K562 (cell line): ENCODE data around the gene RPL35. TPM values are rescaled to one million over a fixed set of nuclear protein-coding genes. Genes with fewer than 3 reads are reported as not detected.

Experiments
- ATAC-seq: fragments of 200-7000 bp; cut with Tn5 transposase; 3 replicates; pipeline ENCODE4 v1.9.1; 2020; ENCODE audit warnings: moderate library complexity
- BruUV-seq: library from RNA; stranded (reverse); fragments of 400-500 nt; replicated peaks from 2 replicates; lab custom pipeline; 2021; lab: Mats Ljungman, UMichigan
- CTCF ChIA-PET: fragments of 300-600 bp; formaldehyde crosslinking; extraction: SDS; loops from one replicate; lab custom pipeline; 2021; ENCODE audit warnings: low intra/inter-chr PET ratio; lab: Yijun Ruan, JAX
- POLR2A ChIA-PET: fragments of 300-600, 350-650 bp; sonication (Branson Sonifier 250); formaldehyde crosslinking; extraction: SDS; loops from one replicate; lab custom pipeline; 2021; ENCODE audit warnings: antibody characterized with exemption, inconsistent platforms; lab: Yijun Ruan, JAX
- DNase-seq, 4 experiments: peaks; one replicate each; pipeline versions ENCODE4 v3.0.0 to v3.0.0-alpha.2; 2011 to 2018; ENCODE audit warnings: low spot score in 3 of 4, mixed read lengths in 3 of 4; ENCODE audit errors: extremely low read depth in 1 of 4
- FAIRE-seq: peaks from 2 replicates; lab custom pipeline; 2011; peaks lifted over from hg19 to GRCh38; lab: Jason Lieb, UNC
- H2AFZ ChIP-seq: 2 replicates; pipeline ENCODE4 v1.6.0; 2011; ENCODE audit warnings: low read depth, low read length, control low read depth, inconsistent platforms
- H3K27ac ChIP-seq: fragments of 200-600 bp; 3 replicates; pipeline ENCODE4 v1.8.0; 2011; ENCODE audit warnings: low read depth, mild to moderate bottlenecking, control low read depth, inconsistent platforms, low read length, moderate library complexity, mixed read lengths; ENCODE audit errors: extremely low read depth
- H3K27me3 ChIP-seq, 2 experiments: fragments of 300-600 bp in 1 of 2; 2 replicates in 1 of 2; 3 replicates in 1 of 2; pipeline versions ENCODE4 v1.6.0 to v1.8.0; 2011; ENCODE audit warnings: inconsistent platforms in 2 of 2, low read length in 2 of 2, mild to moderate bottlenecking in 1 of 2, mixed read lengths in 1 of 2, moderate library complexity in 1 of 2; ENCODE audit not compliant: control insufficient read depth in 2 of 2, insufficient read depth in 2 of 2
- H3K36me3 ChIP-seq: fragments of 300-600 bp; 3 replicates; pipeline ENCODE4 v1.8.0; 2011; ENCODE audit warnings: mild to moderate bottlenecking, low read length, inconsistent platforms; ENCODE audit not compliant: control insufficient read depth, insufficient read depth
- H3K4me1 ChIP-seq, 2 experiments: fragments of 200-600 bp in 1 of 2; replicated peaks in 1 of 2; 2 replicates in 1 of 2; 3 replicates in 1 of 2; pipeline versions ENCODE4 v1.5.1 to v1.8.0; 2011; ENCODE audit warnings: inconsistent platforms in 2 of 2, low read length in 2 of 2, mild to moderate bottlenecking in 1 of 2, mixed read lengths in 1 of 2, moderate library complexity in 1 of 2; ENCODE audit not compliant: control insufficient read depth in 2 of 2, insufficient read depth in 2 of 2
- H3K4me2 ChIP-seq: 2 replicates; pipeline ENCODE4 v1.6.1; 2011; ENCODE audit warnings: low read length, control low read depth, inconsistent platforms, mixed read lengths; ENCODE audit not compliant: insufficient read depth
- H3K4me3 ChIP-seq: fragments of 200-600 bp; sonication (generic), shearing (Covaris generic); 2 replicates; pipeline ENCODE4 v1.5.1; 2016; ENCODE audit warnings: control low read depth, inconsistent platforms
- H3K79me2 ChIP-seq: fragments of 200-600 bp; 3 replicates; pipeline ENCODE4 v1.8.0; 2011; ENCODE audit warnings: low read length, inconsistent platforms; ENCODE audit not compliant: control insufficient read depth, insufficient read depth
- H3K9ac ChIP-seq, 2 experiments: 2 replicates each; pipeline versions ENCODE4 v1.6.0 to v1.6.1; 2011; ENCODE audit warnings: low read depth in 2 of 2, low read length in 2 of 2, control low read depth in 1 of 2, inconsistent platforms in 1 of 2, mild to moderate bottlenecking in 1 of 2, mixed read lengths in 1 of 2; ENCODE audit not compliant: insufficient read depth in 1 of 2
- H3K9me1 ChIP-seq: one replicate; pipeline ENCODE4 v1.6.0; 2011; ENCODE audit warnings: inconsistent platforms, mild to moderate bottlenecking, low read length, moderate library complexity; ENCODE audit not compliant: control insufficient read depth, insufficient read depth
- H3K9me3 ChIP-seq: replicated peaks from 2 replicates; pipeline ENCODE4 v1.5.1; 2011; ENCODE audit warnings: low read depth, low read length, inconsistent platforms; ENCODE audit not compliant: control insufficient read depth, insufficient read depth
- H4K20me1 ChIP-seq: replicated peaks from 2 replicates; pipeline ENCODE4 v1.6.1; 2011; ENCODE audit warnings: low read length, inconsistent platforms, mixed read lengths; ENCODE audit not compliant: control insufficient read depth, insufficient read depth
- CBFA2T3 ChIP-seq: fragments of 450-650 bp; IDR thresholded peaks from 2 replicates; pipeline ENCODE4 v1.6.1; 2017
- CHD2 ChIP-seq: IDR thresholded peaks from 2 replicates; pipeline ENCODE4 v1.6.1; 2011; ENCODE audit warnings: low read depth, low read length
- FOXA1 ChIP-seq: fragments of 450-650 bp; IDR thresholded peaks from 2 replicates; pipeline ENCODE4 v1.6.1; 2016; ENCODE audit warnings: mild to moderate bottlenecking, borderline replicate concordance
- HNRNPLL ChIP-seq: fragments of 200-400 bp; formaldehyde crosslinking; IDR thresholded peaks from 2 replicates; pipeline ENCODE4 v1.6.1; 2017; ENCODE audit warnings: low read length, low read depth, mild to moderate bottlenecking; ENCODE audit not compliant: poor library complexity, severe bottlenecking
- RCOR1 ChIP-seq, 2 experiments: IDR thresholded peaks; 2 replicates each; pipeline ENCODE4 v1.6.1; 2012; ENCODE audit warnings: low read depth in 2 of 2, low read length in 2 of 2, borderline replicate concordance in 1 of 2, improper control_type of control experiment in 1 of 2
- SMAD1 ChIP-seq: fragments of 150-350 bp; IDR thresholded peaks from 2 replicates; pipeline ENCODE4 v1.6.1; 2014; ENCODE audit warnings: low read length, low read depth; ENCODE audit not compliant: partially characterized antibody
- SMC3 ChIP-seq: conservative IDR thresholded peaks from 2 replicates; pipeline ENCODE4 v1.6.1; 2011; ENCODE audit warnings: low read depth, low read length, improper control_type of control experiment; ENCODE audit not compliant: insufficient read depth
- TFE3 ChIP-seq: fragments of 450-650 bp; formaldehyde crosslinking; IDR thresholded peaks from 2 replicates; pipeline ENCODE4 v1.4.0; 2020; ENCODE audit warnings: mild to moderate bottlenecking, mixed read lengths
- THAP7 ChIP-seq: fragments of 250-450 bp; sonication (Bioruptor Pico); IDR thresholded peaks from 2 replicates; pipeline ENCODE4 v1.5.0; 2021
- THRAP3 ChIP-seq: fragments of 450-650 bp; IDR thresholded peaks from 2 replicates; pipeline ENCODE4 v1.6.1; 2016; ENCODE audit warnings: mild to moderate bottlenecking, inconsistent platforms, borderline replicate concordance
- TRIM25 ChIP-seq: fragments of 450-650 bp; IDR thresholded peaks from 2 replicates; pipeline ENCODE4 v1.7.0; 2016; ENCODE audit warnings: borderline replicate concordance
- USF1 ChIP-seq: sonication (generic); formaldehyde crosslinking; IDR thresholded peaks from 2 replicates; pipeline ENCODE4 v1.9.0; 2022; ENCODE audit warnings: mild to moderate bottlenecking, missing genetic modification reagents
- ZNF511 ChIP-seq: sonication (generic); formaldehyde crosslinking; IDR thresholded peaks from 2 replicates; pipeline ENCODE4 v1.8.0; 2022; ENCODE audit warnings: mild to moderate bottlenecking, missing genetic modification reagents
- ZNF696 ChIP-seq: fragments of 250-450 bp; sonication (Bioruptor Pico); conservative IDR thresholded peaks from 2 replicates; pipeline ENCODE4 v1.4.0; 2020; ENCODE audit warnings: mild to moderate bottlenecking, moderate library complexity
- ZNF780A ChIP-seq: fragments of 250-450 bp; sonication (Bioruptor Pico); IDR thresholded peaks from 2 replicates; pipeline ENCODE4 v1.5.0; 2021; ENCODE audit warnings: mild to moderate bottlenecking
- ZZZ3 ChIP-seq: fragments of 450-650 bp; IDR thresholded peaks from 2 replicates; pipeline ENCODE4 v1.6.1; 2016; ENCODE audit warnings: antibody characterized with exemption, mild to moderate bottlenecking, moderate library complexity
- WGBS: fragments of 100-300 bp; shearing (Covaris generic); methylation state at CpG from one replicate; pipeline ENCODE4 v1.1.6; 2016; ENCODE audit warnings: low coverage, mixed read lengths; ENCODE audit not compliant: insufficient coverage; ENCODE audit errors: missing lambda C conversion rate; 5-methylcytosine and 5-hydroxymethylcytosine counted together
- in situ Hi-C: fragments of 300-500 bp; cut with MboI; formaldehyde crosslinking; loops from 4 replicates; pipeline ENCODE4 v1.15.0; 2018; ENCODE audit warnings: inconsistent platforms, mixed read lengths
- intact Hi-C: fragments of 100-400 bp; cut with micrococcal nuclease; formaldehyde crosslinking; loops from 2 replicates; pipeline ENCODE4 v1.14.2; 2022
- polyA plus RNA-seq, 8 experiments: library from polyadenylated mRNA; depleted of rRNA in 4 of 8; stranded (reverse) in 5 of 8; unstranded in 3 of 8; fragments of >200 nt; fragmentation: Nextera tagmentation in 2 of 8; fragmentation: Illumina TruSeq in 1 of 8; extraction: Ambion mirVana in 2 of 8; extraction: Trizol in 1 of 8; gene quantifications; 2 replicates each; pipeline versions ENCODE4 v1.2.1 to v1.2.3, GENCODE V29; 2011 to 2014; ENCODE audit warnings: inconsistent platforms in 1 of 8, missing spikeins in 1 of 8
- total RNA-seq, 7 experiments: library from RNA; depleted of rRNA in 6 of 7; stranded (reverse); fragments of >200 nt in 6 of 7; fragmentation: Illumina TruSeq in 2 of 7; extraction: Trizol in 2 of 7; gene quantifications; 2 replicates each; pipeline versions ENCODE4 v1.2.1 to v1.2.3, GENCODE V29; 2011 to 2021; ENCODE audit warnings: low replicate concordance in 1 of 7

RPL35 gene
- total and polyA plus RNA-seq, 9 of the 15 experiments (the other 6 are each of a cell fraction or from before 2014, with no cell fraction given): 1,755 to 5,101 (median 3,405) TPM

GRCh38 chr9:124869986-124870560 is 8.3 kb upstream of the RPL35 start:
- CTCF ChIA-PET: no interaction called here
- in situ Hi-C loops: loop anchor here (10.0 kb wide), 1 partner anchor 275 kb away; the partner anchor contains the start of gene SCAI
- peaks cover 84% of the 10 kb centered on the region for H3K79me2 ChIP-seq
- DNase-seq (peak in 2 of 4 experiments; percentile 64 to 85), FAIRE-seq (peak; percentile 46), ATAC-seq (peak; percentile 20)
- H3K4me3 ChIP-seq: peak overlapping the region; percentile 91
- peaks cover 16% of the 10 kb centered on the region for H3K9me1 ChIP-seq
- POLR2A ChIA-PET: interaction anchor here (0.6 to 1.5 kb wide), 11 partner anchors 9 to 1689 kb away, joined by 3 to 9 read pairs (median 4); partner anchors contain the start of genes ARPC5L and RPL35
- BruUV-seq: TSS peak; percentile 47
- no peak overlapping the region for H2AFZ ChIP-seq
- peaks cover 25% of the 10 kb centered on the region for H4K20me1 ChIP-seq
- intact Hi-C loops: loop anchor here (2.0 to 5.0 kb wide), 2 partner anchors 71 to 372 kb away; partner anchors contain the start of genes GOLGA1 and HSPA5
- no peaks in the 10 kb centered on the region for H3K9me3 ChIP-seq
- H3K36me3 ChIP-seq: peaks cover 56% of the 10 kb centered on the region
- under 1% methylated on average over 12 of the region's 12 CpGs for WGBS
- H3K27me3 ChIP-seq: no peaks in the 10 kb centered on the region
- H3K9ac ChIP-seq: peak overlapping the region; percentile 98 to 99
- H3K27ac ChIP-seq: peak overlapping the region; percentile 97
- H3K4me1 ChIP-seq: peaks cover 35 to 50% of the 10 kb centered on the region in 2 experiments
- H3K4me2 ChIP-seq: peak overlapping the region; percentile 100
- TF ChIP-seq SMAD1: peak; percentile 3
- no peak for TF ChIP-seq CBFA2T3
- TF ChIP-seq RCOR1 (IDR thresholded peaks at IDR 0.05; ENCODE audit: borderline replicate concordance in 1 of 2, low read depth in 2 of 2, low read length in 2 of 2): peak in 1 of 2 experiments; percentile 56; a peak in 1 of 4 replicates
- TF ChIP-seq ZNF696 (CRISPR knock-in tag): no peak
- TF ChIP-seq THRAP3: no peak
- no peak for TF ChIP-seq ZNF780A
- no peak for TF ChIP-seq FOXA1
- TF ChIP-seq TFE3 (CRISPR knock-in tag): no peak
- no peak for TF ChIP-seq HNRNPLL
- TF ChIP-seq THAP7 (CRISPR knock-in tag): no peak
- no peak for TF ChIP-seq ZNF511 (CRISPR knock-in tag)
- no peak for TF ChIP-seq TRIM25
- TF ChIP-seq SMC3: no peak
- TF ChIP-seq ZZZ3: no peak
- TF ChIP-seq USF1: no peak
- peak; percentile 77; the same call in 1 of the 2 replicates for TF ChIP-seq CHD2
